Measurements from ENCODE around the gene MS4A6A.

Gene MS4A6A

GRCh38 chr11:60168306-60168705, 14.6 kb downstream of the MS4A6A start:
- no peak for DNase-seq (ENCODE audit: low spot score)
- ChIA-PET POLR2A (ENCODE audit: low non-redundant PET) (no interaction called here), CTCF (interaction anchor here (0.6 kb wide), 1 partner anchor 53 kb away, joined by 3 read pairs; no protein-coding TSS in a partner anchor)
- H3K27ac ChIP-seq: no peak overlapping the region
- TF ChIP-seq CTCF (conservative IDR thresholded peaks at IDR 0.05; ENCODE audit: low read depth): no peak

- POLR2A ChIA-PET (ENCODE audit: low non-redundant PET): no interaction called here
- no peak overlapping the region for H3K27ac ChIP-seq
- CTCF ChIA-PET: no interaction called here
- TF ChIP-seq CTCF (conservative IDR thresholded peaks at IDR 0.05; ENCODE audit: low read depth): no peak
- no peak for DNase-seq (ENCODE audit: low spot score)
Measured at GRCh38 chr11:60165951-60166350, 16.9 kb downstream of the MS4A6A start.

- POLR2A ChIA-PET (ENCODE audit: low non-redundant PET): no interaction called here
- no peak for TF ChIP-seq CTCF (conservative IDR thresholded peaks at IDR 0.05; ENCODE audit: low read depth)
- CTCF ChIA-PET: no interaction called here
- H3K27ac ChIP-seq: no peak overlapping the region
- no peak for DNase-seq (ENCODE audit: low spot score)
Measured at GRCh38 chr11:60165538-60165937, 17.3 kb downstream of the MS4A6A start.

GRCh38 chr11:60164550-60165075, 18.3 kb downstream of the MS4A6A start:
- no peak for TF ChIP-seq CTCF (conservative IDR thresholded peaks at IDR 0.05; ENCODE audit: low read depth)
- no peak overlapping the region for H3K27ac ChIP-seq
- CTCF ChIA-PET: no interaction called here
- POLR2A ChIA-PET (ENCODE audit: low non-redundant PET): no interaction called here
- DNase-seq (ENCODE audit: low spot score): no peak

- DNase-seq (ENCODE audit: low spot score): no peak
- ChIA-PET CTCF (no interaction called here), POLR2A (ENCODE audit: low non-redundant PET) (no interaction called here)
- no peak for TF ChIP-seq CTCF (conservative IDR thresholded peaks at IDR 0.05; ENCODE audit: low read depth)
- no peak overlapping the region for H3K27ac ChIP-seq
Measured at GRCh38 chr11:60161766-60162165, 21.1 kb downstream of the MS4A6A start.

- ChIA-PET POLR2A (ENCODE audit: low non-redundant PET) (no interaction called here), CTCF (no interaction called here)
- no peak overlapping the region for H3K27ac ChIP-seq
- DNase-seq (ENCODE audit: low spot score): no peak
- TF ChIP-seq CTCF (conservative IDR thresholded peaks at IDR 0.05; ENCODE audit: low read depth): no peak
Measured at GRCh38 chr11:60161107-60161506, 21.8 kb downstream of the MS4A6A start.

GRCh38 chr11:60159868-60160267, 23.0 kb downstream of the MS4A6A start:
- no peak overlapping the region for H3K27ac ChIP-seq
- POLR2A ChIA-PET (ENCODE audit: low non-redundant PET): no interaction called here
- CTCF ChIA-PET: no interaction called here
- no peak for DNase-seq (ENCODE audit: low spot score)
- TF ChIP-seq CTCF (conservative IDR thresholded peaks at IDR 0.05; ENCODE audit: low read depth): no peak

Data from RWPE1 (cell line).